Stimulated activated CD8-positive, alpha-beta memory T cell treated with anti-CD3 and anti-CD28 coated beads, Interleukin-15, amount 100 ng/mL, for 48 hours (primary cell): ENCODE measurements around the gene TAS2R20.

Experiments
- DNase-seq, 2 donors: peaks; one replicate each; pipeline ENCODE4 v3.0.0-alpha.2; 2020; ENCODE audit warnings: low read depth in 2 of 2

Gene TAS2R20

GRCh38 chr12:10959804-10960203 is 38.3 kb downstream of the TAS2R20 start:
- no peak for DNase-seq

- no peak for DNase-seq
Observed at GRCh38 chr12:10957741-10958140, 40.4 kb downstream of the TAS2R20 start.

GRCh38 chr12:10956085-10956484 is 42.0 kb downstream of the TAS2R20 start:
- DNase-seq: no peak

- no peak for DNase-seq
Observed at GRCh38 chr12:10952645-10953044, 45.5 kb downstream of the TAS2R20 start.
